HUDEP-2 (cell line): ENCODE measurements around the gene NPHP4.
A peak's percentile ranks its signal among the peaks of the same experiment; 100 is the strongest.

Experiments used
- DNase-seq, 76 experiments: peaks; one replicate each; lab custom pipeline; 2025; ENCODE audit not compliant: unreplicated experiment in 76 of 76; lab: John Stamatoyannopoulos, UW

Gene NPHP4

DNA sequence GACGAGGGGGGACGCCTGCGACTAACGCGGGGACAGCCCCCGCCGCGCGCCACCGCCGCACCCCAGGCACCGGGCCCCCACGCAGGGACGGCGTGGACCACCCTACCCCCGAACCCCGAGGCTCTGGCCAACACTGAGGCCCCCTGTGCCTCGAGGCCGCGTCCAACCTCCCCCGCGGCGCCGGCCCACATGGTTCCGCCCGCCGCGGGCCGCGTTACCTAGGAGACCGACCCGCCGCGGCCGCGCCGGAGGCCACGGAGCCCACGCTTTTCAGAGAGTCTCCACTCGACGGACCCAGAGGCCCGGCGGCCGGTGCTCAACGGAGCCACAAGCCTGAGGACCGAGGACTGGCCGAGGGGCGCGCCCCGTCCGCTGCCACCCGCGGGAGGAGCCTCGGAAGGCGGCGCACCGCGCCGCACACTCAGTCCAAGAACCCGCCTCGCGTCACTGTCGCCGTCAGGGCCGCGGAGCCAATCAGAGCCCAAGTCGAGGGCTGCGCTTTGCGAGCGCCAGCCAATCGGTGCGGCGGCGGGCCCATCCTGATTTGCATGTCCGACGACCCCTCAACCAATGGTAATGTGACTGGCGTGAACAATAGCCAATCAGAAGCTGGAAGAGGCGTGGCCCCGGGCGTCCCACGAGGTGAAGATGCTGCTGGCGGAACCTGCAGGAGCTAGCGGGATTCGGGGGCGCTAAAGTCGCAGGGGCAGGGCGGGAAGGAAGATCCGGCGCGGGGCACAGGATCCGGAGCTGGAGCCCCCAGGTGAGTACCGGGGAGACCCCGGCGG is at the start of gene NPHP4:
Gene NPHP4, minus strand, starts transcription at position 400 of the 788 bp plus-strand sequence. CDS start 6,136 bp downstream, outside the sequence.
- DNase-seq: peak; percentile 63 to 99 (median 98)

DNA sequence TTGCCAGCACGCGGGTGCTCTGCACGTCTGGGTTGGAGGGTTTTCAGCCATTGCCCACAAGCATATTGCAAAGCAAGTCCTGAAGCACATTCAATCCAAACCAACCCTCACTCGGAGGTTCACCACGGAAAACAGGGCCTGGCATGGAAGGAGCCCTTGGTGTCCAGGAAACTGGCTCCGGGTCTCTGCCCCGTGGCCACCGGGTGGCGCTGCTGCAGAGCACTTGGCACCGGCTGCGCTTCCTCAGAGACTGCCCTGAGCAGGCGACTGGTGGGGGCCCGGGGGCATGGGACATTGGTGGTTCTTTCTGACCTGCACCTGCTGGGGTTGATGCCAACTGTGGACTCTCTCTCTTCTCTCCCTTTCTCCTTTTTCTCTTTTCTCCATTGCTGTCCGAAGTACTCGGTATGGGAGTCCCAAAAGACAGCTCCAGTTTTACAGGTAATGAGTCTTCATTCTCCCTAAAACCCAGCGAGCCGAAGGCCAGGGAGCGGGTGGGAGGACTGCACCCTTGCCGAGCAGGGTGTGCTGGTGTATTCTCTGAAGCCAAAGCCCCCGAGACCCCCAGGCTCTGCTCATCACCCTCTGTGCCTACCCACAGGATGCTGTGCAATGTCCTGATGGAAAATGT is 49.3 kb upstream of the NPHP4 start:
- DNase-seq: peak in 17 of 76 experiments; percentile 4 to 37 (median 10)

DNA sequence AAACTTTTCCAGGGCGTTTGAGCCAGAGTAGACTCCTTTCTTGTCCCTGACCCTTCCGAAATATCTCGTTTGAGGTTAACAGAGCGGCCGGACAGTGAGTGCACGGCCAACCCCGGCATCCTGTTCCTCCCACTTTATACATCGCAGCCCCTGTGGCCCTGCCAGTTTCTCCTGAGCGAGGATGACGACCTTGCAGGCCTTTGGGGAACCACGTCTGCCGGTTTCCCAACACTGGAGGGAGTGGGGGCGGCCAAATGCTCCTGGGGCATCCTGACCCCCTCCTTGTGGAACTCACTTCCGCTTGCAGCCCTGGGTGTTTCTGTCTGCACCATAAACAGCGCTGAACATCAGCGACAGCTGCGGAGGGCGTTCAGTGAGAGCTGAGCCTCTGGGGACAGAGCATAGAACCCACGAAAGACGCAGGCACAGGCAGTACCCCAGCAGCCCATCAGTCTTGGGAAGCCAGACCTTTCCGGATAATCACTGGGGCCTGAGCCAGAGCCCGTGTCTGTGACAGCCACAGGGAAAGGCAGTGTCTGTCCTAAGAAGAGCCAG is 48.7 kb upstream of the NPHP4 start:
- no peak for DNase-seq

DNA sequence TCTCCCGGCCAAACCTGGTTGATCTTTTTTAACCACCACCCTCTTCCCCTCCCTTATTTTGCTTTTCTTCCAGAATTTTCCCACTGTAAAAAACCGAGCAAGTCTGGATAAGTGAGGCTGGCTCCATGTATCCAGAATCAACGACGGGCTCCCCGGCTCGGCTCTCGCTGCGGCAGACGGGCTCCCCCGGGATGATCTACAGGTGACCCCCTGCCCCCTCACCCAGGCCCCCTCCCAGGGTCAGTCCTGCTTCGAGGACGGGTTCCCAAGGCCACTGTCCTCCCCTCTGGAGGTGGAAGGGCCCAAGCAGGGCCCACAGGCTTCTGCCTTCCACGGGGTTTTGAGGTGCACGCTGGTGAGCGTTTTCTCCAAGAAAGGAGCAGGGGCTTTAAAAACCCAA is 48.2 kb upstream of the NPHP4 start:
- DNase-seq: no peak

DNA sequence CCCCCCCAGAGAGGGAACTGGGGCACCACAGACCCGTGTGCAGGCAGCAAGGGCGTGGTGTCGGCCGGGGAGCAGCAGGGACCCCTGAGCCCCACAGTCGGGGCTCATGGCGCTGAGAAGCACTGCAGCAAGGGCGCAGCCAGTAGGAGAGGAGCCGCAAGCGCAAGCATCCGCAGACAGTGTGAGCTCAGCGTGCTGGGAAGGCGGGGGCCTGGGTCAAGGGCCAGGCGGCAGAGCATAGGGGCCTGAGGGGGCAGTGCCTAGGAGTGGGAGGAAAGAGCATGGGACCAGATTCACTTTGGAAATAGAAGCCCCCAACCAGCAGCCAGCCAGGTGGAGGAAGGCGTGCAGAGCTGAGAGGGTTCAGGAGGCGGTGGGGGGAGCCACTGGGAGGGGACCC is 46.8 kb upstream of the NPHP4 start:
- DNase-seq: no peak

DNA sequence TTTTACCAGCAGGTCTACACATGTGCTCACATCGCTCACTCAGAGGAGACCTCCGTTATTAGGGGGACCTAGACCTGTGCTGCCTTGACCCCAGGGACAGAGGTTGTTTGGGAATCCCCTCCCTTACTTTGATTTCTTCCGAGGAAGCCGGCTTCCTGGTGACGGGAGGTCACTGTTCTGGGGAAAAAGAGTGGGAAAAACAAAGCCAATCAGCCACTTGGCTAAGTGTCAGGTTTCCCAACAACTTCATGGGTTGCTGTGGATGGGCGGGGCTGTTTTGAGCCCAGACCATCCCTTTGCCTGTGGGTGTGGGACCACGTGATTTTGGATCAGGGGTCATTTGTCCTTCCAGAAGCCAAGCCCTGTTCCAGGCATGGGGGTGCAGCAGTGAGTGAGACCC is 46.4 kb upstream of the NPHP4 start:
- no peak for DNase-seq

DNA sequence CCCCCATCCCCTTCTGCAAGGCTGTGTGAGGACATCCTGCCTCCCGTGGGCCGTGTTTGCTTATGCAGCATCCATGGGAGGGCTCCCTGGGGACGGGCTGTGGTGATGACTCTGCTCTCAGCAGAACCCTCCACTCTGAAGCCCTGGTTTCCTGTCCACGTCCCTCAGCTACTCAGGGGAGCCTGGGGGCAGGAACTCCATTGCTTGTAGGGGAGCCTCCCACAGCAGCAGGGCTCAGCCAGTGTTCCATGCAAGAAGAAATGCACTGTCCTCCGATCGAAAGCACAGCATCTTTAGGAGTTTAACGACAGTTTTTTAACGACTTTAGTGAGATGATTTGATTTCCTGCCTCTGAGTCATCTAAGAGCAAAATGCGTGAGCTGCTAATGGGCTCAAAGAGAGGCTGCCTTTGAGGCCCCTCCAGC is 45.1 kb upstream of the NPHP4 start:
- DNase-seq: no peak

DNA sequence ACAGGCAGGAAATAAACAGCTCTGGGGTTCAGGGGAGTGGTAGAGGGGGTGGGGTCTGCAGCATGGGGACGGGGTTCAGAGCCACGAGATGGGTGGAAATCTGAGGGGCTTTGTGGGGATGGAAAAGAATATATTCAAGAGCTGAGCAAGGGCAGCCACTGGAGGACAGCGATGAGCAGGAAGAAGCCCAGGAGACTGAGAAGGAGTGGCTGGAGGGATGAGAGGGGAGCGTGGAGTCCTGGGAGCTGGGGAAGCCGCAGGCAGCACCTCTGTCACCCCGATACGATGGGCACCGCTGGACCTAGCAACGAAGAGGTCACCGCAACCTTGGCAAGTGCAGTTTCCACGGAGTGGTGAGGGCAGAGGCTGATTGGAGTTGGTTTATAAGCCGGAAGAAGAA is 43.5 kb upstream of the NPHP4 start:
- DNase-seq: no peak

DNA sequence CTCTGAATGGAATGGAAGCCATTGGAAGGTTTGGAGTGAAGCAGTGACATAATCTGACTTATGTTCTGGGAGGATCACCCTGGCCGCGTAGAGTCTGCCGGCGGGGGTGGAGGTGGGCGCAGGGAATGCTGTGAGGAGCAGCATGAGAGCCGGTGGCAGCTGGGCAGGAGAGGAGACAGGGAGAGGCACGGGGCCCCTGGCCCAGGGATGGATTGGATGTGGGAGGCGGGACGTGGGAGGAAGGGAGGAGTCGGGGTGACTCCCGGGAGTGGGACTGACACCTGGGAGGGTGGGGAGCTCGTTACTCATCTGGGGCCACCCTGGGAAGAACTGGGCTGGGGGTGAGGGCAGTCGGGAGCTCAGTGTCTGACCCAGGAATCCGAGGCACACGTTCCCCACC is 43.1 kb upstream of the NPHP4 start:
- DNase-seq: no peak

DNA sequence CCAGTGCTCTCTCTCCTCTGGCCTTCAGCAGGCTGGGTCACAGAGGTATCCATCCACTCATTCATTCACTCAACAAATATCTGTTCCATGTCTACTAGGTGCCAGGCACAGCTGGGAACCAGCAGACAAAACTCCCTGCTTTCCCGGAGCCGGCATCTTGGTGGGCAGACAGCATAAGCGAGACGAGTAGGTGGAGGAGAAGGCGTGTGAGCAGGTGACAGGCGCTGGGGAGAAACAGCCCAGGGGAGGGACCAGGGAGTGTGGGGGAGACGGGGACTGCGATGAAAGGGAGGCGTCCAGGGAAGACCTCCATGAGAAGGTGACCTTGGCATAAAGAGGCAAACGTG is 42.5 kb upstream of the NPHP4 start:
- DNase-seq: no peak

DNA sequence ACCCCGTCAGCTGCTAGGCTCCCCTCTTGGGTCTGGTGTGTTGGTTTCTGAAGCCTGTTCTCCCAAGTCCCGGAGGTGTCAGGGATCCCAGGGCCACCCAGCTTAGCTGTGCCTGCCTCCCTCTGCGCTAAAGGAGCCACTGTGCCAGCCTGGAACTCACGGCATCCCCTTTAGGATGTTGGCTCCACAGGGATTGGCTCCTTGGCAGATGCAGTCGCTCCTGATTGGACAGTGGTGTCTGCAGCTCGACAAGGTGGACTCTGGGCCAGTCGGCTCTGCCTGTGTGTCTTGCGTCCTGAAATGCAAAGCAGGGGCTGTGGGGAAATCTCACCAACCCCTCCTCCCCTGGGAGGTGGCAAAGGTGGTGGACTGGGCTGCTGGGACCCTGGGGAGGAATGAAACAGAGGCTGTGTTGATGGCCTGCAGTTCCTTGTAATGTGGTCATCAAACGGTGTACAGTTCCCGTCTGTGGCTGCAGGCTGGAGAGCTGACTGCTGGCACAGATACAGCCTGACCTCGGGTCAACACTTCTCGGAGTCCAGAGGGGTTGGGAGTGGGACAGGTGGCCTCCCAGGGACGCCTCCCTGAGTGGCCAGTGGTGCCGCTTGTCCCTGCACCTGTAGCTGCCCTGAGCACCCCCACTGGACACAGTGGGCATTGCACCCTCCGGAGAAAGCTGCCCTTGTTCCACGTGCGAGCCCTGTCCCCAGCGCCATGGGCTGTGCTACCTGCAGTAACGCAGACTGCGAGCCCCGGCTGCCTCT is 41.9 kb upstream of the NPHP4 start:
- DNase-seq: peak in 13 of 76 experiments; percentile 2 to 28 (median 9)

DNA sequence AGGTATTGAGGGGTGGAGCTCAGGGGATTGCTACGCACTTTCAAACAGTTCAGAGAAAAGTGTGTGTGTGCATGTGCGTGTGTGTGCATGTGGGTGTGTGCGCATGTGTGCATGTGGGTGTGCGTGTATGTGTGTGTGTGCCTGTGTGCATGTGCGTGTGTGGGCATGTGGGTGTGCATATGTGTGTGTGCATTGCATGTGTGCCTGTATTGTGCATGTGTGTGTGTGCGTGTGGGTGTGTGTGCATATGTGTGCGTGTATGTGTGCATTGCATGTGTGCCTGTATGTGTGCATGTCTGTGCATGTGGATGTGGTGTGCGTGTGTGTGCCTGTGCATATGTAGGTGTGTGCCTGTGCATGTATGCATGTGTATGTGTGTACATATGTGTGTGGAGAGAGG is 40.9 kb upstream of the NPHP4 start:
- no peak for DNase-seq

DNA sequence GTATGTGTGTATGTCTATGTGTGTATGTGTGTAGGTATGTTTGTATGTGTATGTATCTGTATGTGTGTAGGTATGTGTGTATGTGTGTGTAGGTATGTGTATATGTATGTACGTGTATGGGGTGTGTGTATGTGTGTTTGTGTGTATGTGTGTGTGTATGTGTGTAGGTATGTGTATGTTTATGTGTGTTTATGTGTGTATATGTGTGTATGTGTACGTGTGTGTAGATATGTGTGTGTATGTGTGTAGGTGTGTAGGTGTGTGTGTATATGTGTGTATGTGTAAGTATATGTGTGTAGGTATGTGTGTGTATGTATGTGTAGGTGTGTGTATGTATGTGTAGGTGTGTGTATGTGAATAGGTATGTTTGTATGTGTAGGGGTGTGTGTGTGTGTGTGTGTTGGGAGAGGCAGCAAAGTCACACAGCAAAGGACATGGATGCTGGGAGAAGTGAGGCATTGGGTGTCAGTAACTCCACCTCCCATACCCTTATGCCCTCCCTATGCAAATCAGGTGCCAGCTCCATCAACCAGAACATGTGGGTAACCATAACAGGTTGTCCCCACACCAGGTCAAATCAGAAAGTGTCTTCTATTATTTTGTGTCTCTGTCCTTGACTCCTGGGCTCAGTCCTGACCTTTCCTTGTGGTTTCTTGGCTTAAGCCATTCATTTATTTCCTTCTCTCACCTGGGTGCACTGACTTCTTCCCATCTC is 38.5 kb upstream of the NPHP4 start:
- DNase-seq: no peak

DNA sequence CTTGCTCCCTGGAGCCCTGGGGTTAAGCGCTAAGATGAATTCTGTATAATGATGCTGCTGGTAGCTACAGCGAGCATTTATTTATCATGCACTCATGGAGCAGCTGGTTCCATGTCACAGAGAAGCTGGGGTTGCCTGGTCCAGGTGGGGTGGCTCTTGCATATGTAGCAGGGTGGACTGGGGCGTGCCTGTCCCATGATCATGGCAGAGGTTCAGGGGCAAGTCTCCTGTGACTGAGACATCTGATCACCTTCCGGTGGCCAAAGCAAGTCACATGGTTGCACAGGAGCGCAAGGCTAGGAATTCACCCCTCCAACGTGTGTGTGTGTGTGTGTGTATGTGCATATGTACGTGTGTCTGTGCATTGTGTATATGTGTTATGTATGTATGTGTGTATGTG is 37.9 kb upstream of the NPHP4 start:
- no peak for DNase-seq

DNA sequence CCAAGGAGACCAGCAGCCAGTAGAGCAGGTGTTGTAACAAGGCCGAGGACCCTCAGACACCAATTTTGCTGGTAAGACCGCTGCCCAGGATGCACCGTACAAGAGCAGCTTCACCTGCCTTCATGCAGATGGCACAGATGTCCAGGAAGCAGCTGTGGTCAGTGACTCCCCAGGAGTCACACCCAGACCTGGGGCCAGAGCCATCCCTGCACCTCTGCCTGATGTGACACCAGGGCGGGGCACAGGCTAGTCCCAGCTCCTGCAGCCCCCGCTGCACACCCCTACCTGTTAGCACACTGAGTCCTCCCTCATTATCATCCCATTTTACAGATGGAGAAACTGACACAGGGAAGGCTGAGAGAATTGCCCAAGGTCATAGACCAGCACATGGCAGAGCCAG is 37.1 kb upstream of the NPHP4 start:
- DNase-seq: no peak

DNA sequence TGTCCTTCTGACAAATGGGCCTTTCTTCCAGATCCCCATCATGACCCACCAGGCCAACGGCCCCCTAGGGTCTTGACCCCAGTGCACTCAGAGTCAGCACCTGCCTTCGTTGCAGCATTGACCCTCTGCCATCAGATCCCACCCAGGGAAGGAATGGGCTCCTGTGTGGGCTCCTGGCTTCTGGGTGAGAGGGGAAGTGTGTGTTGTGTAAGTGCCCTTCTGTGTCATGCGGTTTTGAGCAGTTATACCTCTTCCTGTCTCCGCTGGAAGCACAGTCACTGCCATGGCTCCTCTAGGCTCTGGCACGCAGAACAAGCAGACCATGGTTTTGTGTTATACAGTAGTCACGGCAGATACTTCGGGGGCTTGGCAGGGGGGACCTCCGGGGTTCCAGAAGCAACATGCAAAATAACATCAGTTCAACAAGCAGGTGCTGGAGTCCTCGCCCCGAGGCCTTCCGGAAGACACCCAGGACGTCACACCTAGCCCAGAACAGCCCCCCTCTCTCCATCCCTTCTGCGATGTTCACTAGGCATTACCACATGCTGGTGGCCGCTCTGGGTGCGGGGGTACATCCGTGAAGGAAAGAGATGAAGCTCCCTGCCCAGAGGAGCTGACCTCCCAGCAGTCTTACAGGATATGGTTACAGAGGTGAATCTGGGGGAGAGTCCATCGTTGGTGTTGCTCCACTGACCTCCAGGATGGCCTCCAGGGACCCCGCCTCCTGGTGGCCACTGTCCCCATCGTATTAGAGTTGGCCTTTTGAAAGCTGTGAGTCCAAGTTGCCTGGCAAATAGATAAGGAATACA is 36.0 kb upstream of the NPHP4 start:
- DNase-seq: no peak

DNA sequence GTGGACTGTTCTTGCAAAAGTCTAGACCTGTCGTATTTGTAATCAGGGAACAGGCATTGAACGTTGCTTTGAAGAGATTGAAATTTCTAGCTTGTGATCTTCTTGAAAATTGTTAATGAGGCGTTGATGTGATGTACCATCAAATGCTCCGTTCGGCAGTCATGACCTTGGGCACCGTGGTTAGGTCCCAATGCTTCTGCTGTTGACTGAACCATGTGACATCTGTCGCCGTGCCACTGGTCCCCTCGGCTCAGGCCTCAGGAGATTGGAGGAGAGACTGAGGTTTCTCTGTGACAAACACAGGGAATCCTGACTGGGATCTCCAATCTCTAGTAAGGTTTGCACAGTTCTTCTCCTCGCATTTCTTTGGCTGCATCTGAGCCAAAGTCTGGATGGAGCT is 35.4 kb upstream of the NPHP4 start:
- DNase-seq: no peak

DNA sequence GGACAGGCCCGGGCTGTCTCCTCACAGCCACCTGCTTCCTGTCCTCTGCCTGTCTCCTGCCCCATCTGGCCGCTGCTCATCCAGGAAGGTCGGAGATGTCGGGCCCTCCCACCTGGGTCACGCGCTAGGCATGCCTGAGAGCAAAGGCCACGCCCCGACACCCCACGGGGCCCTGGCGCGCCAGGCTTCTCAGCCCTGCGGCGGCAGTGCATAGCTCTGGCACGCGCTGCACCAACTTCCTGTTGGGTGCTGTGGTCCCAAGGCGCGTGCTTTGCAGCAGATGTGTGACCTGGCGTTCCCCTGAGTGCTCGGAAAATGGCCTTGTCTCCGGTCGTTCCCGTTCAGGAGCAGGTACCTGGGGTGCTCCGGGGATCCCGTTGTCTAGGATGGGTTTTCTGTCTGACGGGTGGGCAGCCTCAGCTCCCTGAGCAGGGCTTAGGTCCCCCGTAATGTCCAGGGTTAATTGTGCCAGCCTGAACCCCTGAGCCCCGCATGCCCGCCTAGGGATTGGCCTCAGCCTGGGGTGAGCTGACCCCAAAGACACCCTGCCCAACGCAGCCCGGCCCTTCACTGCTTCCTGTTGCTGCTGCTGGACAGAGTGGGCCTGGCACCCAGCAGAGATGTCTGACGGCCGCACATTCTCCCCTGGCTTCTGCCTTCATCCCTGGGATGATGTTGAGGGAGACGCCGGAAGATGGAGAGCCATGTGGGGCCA is 34.0 kb upstream of the NPHP4 start:
- peak in 74 of 76 experiments; percentile 17 to 90 (median 73) for DNase-seq
